Stimulated activated memory B cell treated with anti-CD40 and anti-IgM and Interleukin-4, amounts not matched to agents 10 μg/mL and 1 μg/mL and 100 μg/mL, for 72 hours (primary cell): ENCODE results near the gene IL11.
A peak's percentile ranks its signal among the peaks of the same experiment; 100 is the strongest.
"Not testable (repeated sequence)": the region's sequence is repeated elsewhere in the genome, so short reads cannot be mapped to it uniquely, and the experiment has no call there.

Source experiments
- ATAC-seq: fragments of 150-1000 bp; cut with Tn5 transposase; 2 replicates; pipeline ENCODE4 v1.10.0; 2021
- H3K27ac Mint-ChIP-seq: one replicate; pipeline ENCODE4 v1.8.0; 2022; ENCODE audit warnings: mild to moderate bottlenecking, mixed read lengths
- H3K27me3 Mint-ChIP-seq: one replicate; pipeline ENCODE4 v1.8.0; 2022; ENCODE audit warnings: mixed read lengths
- H3K36me3 Mint-ChIP-seq: one replicate; pipeline ENCODE4 v1.8.0; 2022; ENCODE audit warnings: mixed read lengths
- H3K4me1 Mint-ChIP-seq: one replicate; pipeline ENCODE4 v1.8.0; 2022; ENCODE audit warnings: mixed read lengths
- H3K4me3 Mint-ChIP-seq: one replicate; pipeline ENCODE4 v1.8.0; 2022; ENCODE audit warnings: mild to moderate bottlenecking, moderate library complexity, mixed read lengths
- H3K9me3 Mint-ChIP-seq: one replicate; pipeline ENCODE4 v1.8.0; 2022; ENCODE audit warnings: mixed read lengths

Gene IL11

GRCh38 chr19:55339889-55340783 lies 30.1 kb downstream of the IL11 start:
- Mint-ChIP-seq H3K4me3 (peak overlapping the region; percentile 90), H3K4me1 (peaks cover 28% of the 10 kb centered on the region), H3K36me3 (peaks cover 24% of the 10 kb centered on the region), H3K27me3 (peaks cover 42% of the 10 kb centered on the region), H3K27ac (peak overlapping the region; percentile 73), H3K9me3 (no peaks in the 10 kb centered on the region)
- no peak for ATAC-seq

GRCh38 chr19:55339105-55339888 lies 31.0 kb downstream of the IL11 start, which contains the start of gene KMT5C:
Gene KMT5C (plus strand): TSS chr19:55339876. CDS start chr19:55341937, 2,061 bp downstream.
- H3K27ac Mint-ChIP-seq: peak within 1 kb of the TSS; percentile 73
- peaks cover 49% of the 10 kb centered on the region for H3K27me3 Mint-ChIP-seq
- peak within 1 kb of the TSS; percentile 90 for H3K4me3 Mint-ChIP-seq
- ATAC-seq: peak; percentile 94
- peaks cover 15% of the 10 kb centered on the region for H3K36me3 Mint-ChIP-seq
- H3K9me3 Mint-ChIP-seq: no peaks in the 10 kb centered on the region
- H3K4me1 Mint-ChIP-seq: peaks cover 27% of the 10 kb centered on the region

- no peaks in the 10 kb centered on the region for H3K9me3 Mint-ChIP-seq
- H3K4me1 Mint-ChIP-seq: peaks cover 20% of the 10 kb centered on the region
- peaks cover 66% of the 10 kb centered on the region for H3K27me3 Mint-ChIP-seq
- no peak overlapping the region for H3K27ac Mint-ChIP-seq
- no peaks in the 10 kb centered on the region for H3K36me3 Mint-ChIP-seq
- no peak overlapping the region for H3K4me3 Mint-ChIP-seq
- no peak for ATAC-seq
Observed at GRCh38 chr19:55336101-55336500, 34.2 kb downstream of the IL11 start.

GRCh38 chr19:55333870-55334269 lies 36.4 kb downstream of the IL11 start:
- Mint-ChIP-seq H3K4me1 (peaks cover 6% of the 10 kb centered on the region), H3K9me3 (no peaks in the 10 kb centered on the region), H3K27ac (no peak overlapping the region), H3K4me3 (no peak overlapping the region), H3K36me3 (no peaks in the 10 kb centered on the region), H3K27me3 (peaks cover 59% of the 10 kb centered on the region)
- no peak for ATAC-seq

GRCh38 chr19:55329791-55330190 lies 40.5 kb downstream of the IL11 start:
- H3K4me1 Mint-ChIP-seq, H3K9me3 Mint-ChIP-seq, H3K27ac Mint-ChIP-seq, H3K4me3 Mint-ChIP-seq, ATAC-seq, H3K36me3 Mint-ChIP-seq: not testable (repeated sequence)
- H3K27me3 Mint-ChIP-seq: peaks cover 50% of the 10 kb centered on the region

- not testable (repeated sequence) for ATAC-seq, H3K4me1 Mint-ChIP-seq, H3K36me3 Mint-ChIP-seq, H3K27ac Mint-ChIP-seq, H3K4me3 Mint-ChIP-seq, H3K9me3 Mint-ChIP-seq
- peaks cover 46% of the 10 kb centered on the region for H3K27me3 Mint-ChIP-seq
Observed at GRCh38 chr19:55328774-55329318, 41.4 kb downstream of the IL11 start.

- no peak for ATAC-seq
- Mint-ChIP-seq H3K27ac (no peak within 1 kb of the TSS), H3K4me3 (no peak within 1 kb of the TSS), H3K36me3 (no peaks in the 10 kb centered on the region), H3K27me3 (peaks cover 62% of the 10 kb centered on the region), H3K9me3 (no peaks in the 10 kb centered on the region), H3K4me1 (peaks cover 5% of the 10 kb centered on the region)
Observed at GRCh38 chr19:55325172-55325571, 45.1 kb downstream of the IL11 start, which contains the start of gene TMEM150B. Gene TMEM150B (minus strand): TSS chr19:55325341. CDS start chr19:55321036, 4,305 bp downstream.

GRCh38 chr19:55324662-55325061 lies 45.6 kb downstream of the IL11 start:
- peaks cover 67% of the 10 kb centered on the region for H3K27me3 Mint-ChIP-seq
- no peaks in the 10 kb centered on the region for H3K9me3 Mint-ChIP-seq
- H3K36me3 Mint-ChIP-seq: no peaks in the 10 kb centered on the region
- no peak for ATAC-seq
- H3K27ac Mint-ChIP-seq: no peak overlapping the region
- H3K4me3 Mint-ChIP-seq: no peak overlapping the region
- H3K4me1 Mint-ChIP-seq: peaks cover 5% of the 10 kb centered on the region

- H3K27ac Mint-ChIP-seq: no peak overlapping the region
- peaks cover 5% of the 10 kb centered on the region for H3K4me1 Mint-ChIP-seq
- peaks cover 61% of the 10 kb centered on the region for H3K27me3 Mint-ChIP-seq
- H3K36me3 Mint-ChIP-seq: no peaks in the 10 kb centered on the region
- H3K9me3 Mint-ChIP-seq: no peaks in the 10 kb centered on the region
- no peak overlapping the region for H3K4me3 Mint-ChIP-seq
- peak; percentile 43 for ATAC-seq
Observed at GRCh38 chr19:55322204-55322885, 47.9 kb downstream of the IL11 start.

- no peaks in the 10 kb centered on the region for H3K36me3 Mint-ChIP-seq
- ATAC-seq: no peak
- no peaks in the 10 kb centered on the region for H3K9me3 Mint-ChIP-seq
- H3K4me3 Mint-ChIP-seq: no peak overlapping the region
- H3K4me1 Mint-ChIP-seq: peaks cover 5% of the 10 kb centered on the region
- peaks cover 59% of the 10 kb centered on the region for H3K27me3 Mint-ChIP-seq
- H3K27ac Mint-ChIP-seq: no peak overlapping the region
Observed at GRCh38 chr19:55321466-55322137, 48.7 kb downstream of the IL11 start.

GRCh38 chr19:55320844-55321419 lies 49.3 kb downstream of the IL11 start:
- Mint-ChIP-seq H3K27ac (no peak overlapping the region), H3K27me3 (peaks cover 52% of the 10 kb centered on the region), H3K4me3 (no peak overlapping the region), H3K9me3 (no peaks in the 10 kb centered on the region), H3K36me3 (no peaks in the 10 kb centered on the region), H3K4me1 (peaks cover 5% of the 10 kb centered on the region)
- ATAC-seq: no peak

- Mint-ChIP-seq H3K36me3 (no peaks in the 10 kb centered on the region), H3K9me3 (no peaks in the 10 kb centered on the region), H3K27me3 (peaks cover 43% of the 10 kb centered on the region), H3K27ac (no peak overlapping the region), H3K4me1 (peaks cover under 1% of the 10 kb centered on the region), H3K4me3 (no peak overlapping the region)
- no peak for ATAC-seq
Observed at GRCh38 chr19:55319785-55320184, 50.5 kb downstream of the IL11 start.

GRCh38 chr19:55316646-55317045 lies 53.6 kb downstream of the IL11 start:
- Mint-ChIP-seq H3K4me1 (no peaks in the 10 kb centered on the region), H3K27me3 (peaks cover 32% of the 10 kb centered on the region), H3K27ac (no peak overlapping the region), H3K9me3 (no peaks in the 10 kb centered on the region), H3K4me3 (no peak overlapping the region), H3K36me3 (no peaks in the 10 kb centered on the region)
- ATAC-seq: no peak

- H3K36me3 Mint-ChIP-seq: no peaks in the 10 kb centered on the region
- H3K4me3 Mint-ChIP-seq: no peak overlapping the region
- no peak overlapping the region for H3K27ac Mint-ChIP-seq
- no peaks in the 10 kb centered on the region for H3K9me3 Mint-ChIP-seq
- H3K27me3 Mint-ChIP-seq: peaks cover 26% of the 10 kb centered on the region
- no peak for ATAC-seq
- H3K4me1 Mint-ChIP-seq: no peaks in the 10 kb centered on the region
Observed at GRCh38 chr19:55315956-55316525, 54.2 kb downstream of the IL11 start.
